ENCODE measurements around the gene GALNT4. TPM values are rescaled to one million over a fixed set of nuclear protein-coding genes. Genes with fewer than 3 reads are reported as not detected.

GALNT4 gene
- total RNA-seq, 1 donor from 2014 or later: 6.3 TPM

GRCh38 chr12:89477633-89478279, 46.8 kb downstream of the GALNT4 start:
- Histone ChIP-seq H3K9ac (ENCODE audit: low read depth in 1 of 3, low read length in 3 of 3) (no peak overlapping the region), H3K36me3 (ENCODE audit: control insufficient read depth in 3 of 3, insufficient read depth in 3 of 3, low read length in 3 of 3) (no peaks in the 10 kb centered on the region), H3K27me3 (ENCODE audit: control insufficient read depth in 3 of 3, insufficient read depth in 3 of 3, low read length in 3 of 3) (no peaks in the 10 kb centered on the region), H3K4me3 (ENCODE audit: low read length in 3 of 3) (no peak overlapping the region), H3K9me3 (ENCODE audit: control insufficient read depth in 3 of 3, low read length in 3 of 3) (no peaks in the 10 kb centered on the region), H3K27ac (ENCODE audit: low read depth, low read length) (no peak overlapping the region), H3K4me1 (ENCODE audit: control insufficient read depth in 3 of 3, insufficient read depth in 3 of 3, low read length in 3 of 3) (no peaks in the 10 kb centered on the region)

GRCh38 chr12:89476904-89477595, 47.5 kb downstream of the GALNT4 start:
- Histone ChIP-seq H3K27ac (ENCODE audit: low read depth, low read length) (no peak overlapping the region), H3K36me3 (ENCODE audit: control insufficient read depth in 3 of 3, insufficient read depth in 3 of 3, low read length in 3 of 3) (no peaks in the 10 kb centered on the region), H3K4me3 (ENCODE audit: low read length in 3 of 3) (no peak overlapping the region), H3K27me3 (ENCODE audit: control insufficient read depth in 3 of 3, insufficient read depth in 3 of 3, low read length in 3 of 3) (no peaks in the 10 kb centered on the region), H3K9ac (ENCODE audit: low read depth in 1 of 3, low read length in 3 of 3) (no peak overlapping the region), H3K4me1 (ENCODE audit: control insufficient read depth in 3 of 3, insufficient read depth in 3 of 3, low read length in 3 of 3) (no peaks in the 10 kb centered on the region), H3K9me3 (ENCODE audit: control insufficient read depth in 3 of 3, low read length in 3 of 3) (no peaks in the 10 kb centered on the region)

- Histone ChIP-seq H3K9me3 (ENCODE audit: control insufficient read depth in 3 of 3, low read length in 3 of 3) (no peaks in the 10 kb centered on the region), H3K36me3 (ENCODE audit: control insufficient read depth in 3 of 3, insufficient read depth in 3 of 3, low read length in 3 of 3) (no peaks in the 10 kb centered on the region), H3K4me3 (ENCODE audit: low read length in 3 of 3) (no peak overlapping the region), H3K27me3 (ENCODE audit: control insufficient read depth in 3 of 3, insufficient read depth in 3 of 3, low read length in 3 of 3) (no peaks in the 10 kb centered on the region), H3K9ac (ENCODE audit: low read depth in 1 of 3, low read length in 3 of 3) (no peak overlapping the region), H3K27ac (ENCODE audit: low read depth, low read length) (no peak overlapping the region), H3K4me1 (ENCODE audit: control insufficient read depth in 3 of 3, insufficient read depth in 3 of 3, low read length in 3 of 3) (no peaks in the 10 kb centered on the region)
Observed at GRCh38 chr12:89476232-89476631, 48.4 kb downstream of the GALNT4 start.

- Histone ChIP-seq H3K4me3 (ENCODE audit: low read length in 3 of 3) (no peak overlapping the region), H3K27me3 (ENCODE audit: control insufficient read depth in 3 of 3, insufficient read depth in 3 of 3, low read length in 3 of 3) (no peaks in the 10 kb centered on the region), H3K27ac (ENCODE audit: low read depth, low read length) (no peak overlapping the region), H3K4me1 (ENCODE audit: control insufficient read depth in 3 of 3, insufficient read depth in 3 of 3, low read length in 3 of 3) (no peaks in the 10 kb centered on the region), H3K36me3 (ENCODE audit: control insufficient read depth in 3 of 3, insufficient read depth in 3 of 3, low read length in 3 of 3) (no peaks in the 10 kb centered on the region), H3K9me3 (ENCODE audit: control insufficient read depth in 3 of 3, low read length in 3 of 3) (no peaks in the 10 kb centered on the region), H3K9ac (ENCODE audit: low read depth in 1 of 3, low read length in 3 of 3) (no peak overlapping the region)
Observed at GRCh38 chr12:89475203-89475990, 49.2 kb downstream of the GALNT4 start.

- Histone ChIP-seq H3K36me3 (ENCODE audit: control insufficient read depth in 3 of 3, insufficient read depth in 3 of 3, low read length in 3 of 3) (no peaks in the 10 kb centered on the region), H3K9me3 (ENCODE audit: control insufficient read depth in 3 of 3, low read length in 3 of 3) (no peaks in the 10 kb centered on the region), H3K4me1 (ENCODE audit: control insufficient read depth in 3 of 3, insufficient read depth in 3 of 3, low read length in 3 of 3) (no peaks in the 10 kb centered on the region), H3K9ac (ENCODE audit: low read depth in 1 of 3, low read length in 3 of 3) (no peak overlapping the region), H3K27me3 (ENCODE audit: control insufficient read depth in 3 of 3, insufficient read depth in 3 of 3, low read length in 3 of 3) (no peaks in the 10 kb centered on the region), H3K27ac (ENCODE audit: low read depth, low read length) (no peak overlapping the region), H3K4me3 (ENCODE audit: low read length in 3 of 3) (no peak overlapping the region)
Observed at GRCh38 chr12:89474615-89475014, 50.0 kb downstream of the GALNT4 start.

Small RNA genes within 50 kb of the gene (small RNA-seq; reads per million reads assigned to genes)
- gene AC025034.2: not detected
- not detected for gene POC1B-GALNT4

Other genes with a start within 250 kb of the GALNT4 start
- gene DUSP6, start 172.3 kb downstream of the GALNT4 start, total RNA-seq: 44.9 TPM
- 36.5 TPM for gene POC1B, start 1.3 kb upstream of the GALNT4 start, total RNA-seq
- 127 TPM for gene ATP2B1, start 184.0 kb upstream of the GALNT4 start, total RNA-seq